GM12801 (cell line): ENCODE results near the gene GALNT17.

ENCODE experiments used
- TF ChIP-seq, protein P1 (sequence below): IDR thresholded peaks from one replicate; pipeline ENCODE4 v1.5.1; 2011; ENCODE audit warnings: control low read depth; ENCODE audit not compliant: insufficient read length; ENCODE audit errors: extremely low read depth

GALNT17 gene

DNA sequence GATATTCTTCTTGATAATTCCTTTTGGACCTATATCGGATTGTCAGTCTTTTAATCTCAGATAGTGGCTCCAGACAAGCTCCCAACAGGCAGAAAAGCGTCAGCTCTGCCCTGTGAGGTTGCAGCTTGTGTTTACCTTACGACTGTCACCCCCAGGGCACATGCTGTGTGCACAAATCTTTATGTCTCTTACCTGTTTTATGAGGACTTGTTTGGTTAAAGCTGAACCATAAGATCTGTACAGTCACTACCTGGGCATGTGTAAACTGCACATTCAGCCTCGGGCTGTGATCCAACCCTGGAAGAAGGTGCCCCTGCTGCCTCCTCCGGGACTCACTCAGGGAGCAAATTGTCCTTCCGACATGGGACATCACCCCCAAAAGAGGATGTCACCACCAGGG is 119.8 kb downstream of the GALNT17 start:
- TF ChIP-seq, protein P1, sequence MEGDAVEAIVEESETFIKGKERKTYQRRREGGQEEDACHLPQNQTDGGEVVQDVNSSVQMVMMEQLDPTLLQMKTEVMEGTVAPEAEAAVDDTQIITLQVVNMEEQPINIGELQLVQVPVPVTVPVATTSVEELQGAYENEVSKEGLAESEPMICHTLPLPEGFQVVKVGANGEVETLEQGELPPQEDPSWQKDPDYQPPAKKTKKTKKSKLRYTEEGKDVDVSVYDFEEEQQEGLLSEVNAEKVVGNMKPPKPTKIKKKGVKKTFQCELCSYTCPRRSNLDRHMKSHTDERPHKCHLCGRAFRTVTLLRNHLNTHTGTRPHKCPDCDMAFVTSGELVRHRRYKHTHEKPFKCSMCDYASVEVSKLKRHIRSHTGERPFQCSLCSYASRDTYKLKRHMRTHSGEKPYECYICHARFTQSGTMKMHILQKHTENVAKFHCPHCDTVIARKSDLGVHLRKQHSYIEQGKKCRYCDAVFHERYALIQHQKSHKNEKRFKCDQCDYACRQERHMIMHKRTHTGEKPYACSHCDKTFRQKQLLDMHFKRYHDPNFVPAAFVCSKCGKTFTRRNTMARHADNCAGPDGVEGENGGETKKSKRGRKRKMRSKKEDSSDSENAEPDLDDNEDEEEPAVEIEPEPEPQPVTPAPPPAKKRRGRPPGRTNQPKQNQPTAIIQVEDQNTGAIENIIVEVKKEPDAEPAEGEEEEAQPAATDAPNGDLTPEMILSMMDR: no peak

DNA sequence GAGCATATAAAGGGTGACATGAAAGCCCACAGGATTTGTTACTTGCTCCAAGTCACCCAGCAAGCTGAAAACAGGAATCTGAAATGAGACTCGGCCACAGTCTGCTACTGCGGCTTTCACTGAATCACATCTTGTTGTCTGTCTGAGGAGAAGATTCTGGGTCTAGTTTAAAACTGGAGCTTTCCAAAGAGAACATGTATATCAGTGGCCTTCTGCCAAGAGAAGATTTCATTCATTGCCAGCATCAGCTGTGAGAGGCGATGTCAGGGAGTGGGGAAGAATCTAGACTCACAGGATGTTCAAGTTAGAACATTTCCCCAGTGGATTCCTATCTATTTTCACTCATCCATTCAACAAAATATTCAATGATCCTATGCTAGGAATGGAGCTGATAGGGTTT is 122.8 kb downstream of the GALNT17 start:
- TF ChIP-seq, protein P1: no peak

GRCh38 chr7:71255537-71256178 is 123.7 kb downstream of the GALNT17 start:
- TF ChIP-seq, protein P1: no peak

DNA sequence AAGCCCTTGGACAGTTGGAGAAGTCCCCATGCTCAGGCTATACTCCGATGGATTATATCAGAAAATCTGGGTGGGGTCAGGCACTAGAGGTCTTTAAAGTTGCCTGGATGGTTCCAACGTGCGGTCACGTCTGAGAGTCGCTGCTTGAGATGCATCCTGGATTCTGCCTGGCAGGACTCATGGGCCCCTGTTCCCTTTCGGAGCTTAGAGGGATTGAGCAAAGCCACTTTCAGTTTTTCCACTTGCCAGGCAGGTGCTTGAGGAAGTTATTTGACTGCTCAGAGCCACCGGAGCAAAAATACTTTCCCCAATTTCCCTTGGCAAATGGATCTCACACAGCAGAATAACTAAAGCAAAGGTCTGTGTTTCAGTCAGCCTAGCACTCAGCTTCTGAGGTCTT is 129.1 kb downstream of the GALNT17 start:
- TF ChIP-seq, protein P1: no peak

GRCh38 chr7:71264005-71264404 is 132.1 kb downstream of the GALNT17 start:
- TF ChIP-seq, protein P1: no peak

DNA sequence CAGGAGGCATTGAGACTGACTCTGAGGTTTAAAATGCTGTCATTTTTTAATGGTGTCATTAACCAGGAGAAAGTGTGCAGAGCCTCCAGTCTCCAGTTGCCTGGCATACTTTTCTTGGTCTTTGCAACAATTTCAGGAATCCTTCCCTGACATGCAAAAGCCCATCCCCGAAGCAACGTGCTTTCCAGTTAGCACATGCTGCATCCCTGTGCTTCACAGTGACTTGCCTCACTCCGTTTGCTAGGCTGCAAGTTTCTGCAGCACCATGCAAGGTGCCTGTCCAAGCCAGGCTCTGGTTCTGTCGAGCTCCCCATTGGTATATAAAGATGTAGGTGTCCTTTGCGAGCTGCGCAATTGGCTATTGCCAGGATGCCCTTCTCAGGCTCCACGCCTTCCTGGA is 135.0 kb downstream of the GALNT17 start:
- TF ChIP-seq, protein P1: no peak

- TF ChIP-seq, protein P1: no peak
These were observed 136.0 kb downstream of the GALNT17 start for GRCh38 chr7:71267734-71268469.
